Gastroesophageal sphincter (tissue), 3 donors: Measurements from ENCODE around the gene ALLC.

Experiments
- EP300 ChIP-seq: sonication (generic); formaldehyde crosslinking; IDR thresholded peaks from one replicate; pipeline ENCODE4 v1.6.1; 2017; ENCODE audit warnings: antibody characterized with exemption, mild to moderate bottlenecking
- POLR2AphosphoS5 ChIP-seq: sonication (generic); formaldehyde crosslinking; IDR thresholded peaks from one replicate; pipeline ENCODE4 v1.6.1; 2017; ENCODE audit warnings: antibody characterized with exemption
- TF ChIP-seq, protein P1 (sequence below), 4 experiments: fragments of 200-600 bp in 2 of 4; fragments of 450-650 bp in 2 of 4; sonication (generic) in 1 of 4; IDR thresholded peaks; one replicate each; pipeline ENCODE4 v1.5.1; 2017 to 2019; ENCODE audit warnings: antibody characterized with exemption in 4 of 4, mild to moderate bottlenecking in 2 of 4, moderate library complexity in 2 of 4

DNA sequence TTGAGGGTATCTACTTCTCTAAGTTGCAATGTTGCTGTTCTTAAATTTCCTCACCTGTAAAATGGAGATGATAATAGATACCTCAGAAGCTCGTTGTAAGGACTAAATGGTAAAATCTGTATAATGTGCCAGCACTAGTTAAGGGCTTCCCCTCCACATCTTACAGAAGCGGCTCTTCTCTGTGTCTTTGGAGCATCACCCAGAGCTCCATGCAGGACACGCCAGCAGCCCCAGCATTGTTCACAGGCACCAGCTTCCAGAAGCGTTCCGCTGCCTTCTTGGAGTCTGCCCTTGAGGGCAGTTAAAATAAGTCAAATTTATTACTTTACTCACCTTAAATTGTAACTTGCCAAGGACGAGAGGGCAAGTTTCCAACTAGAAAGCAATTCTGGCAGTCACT lies 51.2 kb downstream of the ALLC start:
- TF ChIP-seq, protein P1, sequence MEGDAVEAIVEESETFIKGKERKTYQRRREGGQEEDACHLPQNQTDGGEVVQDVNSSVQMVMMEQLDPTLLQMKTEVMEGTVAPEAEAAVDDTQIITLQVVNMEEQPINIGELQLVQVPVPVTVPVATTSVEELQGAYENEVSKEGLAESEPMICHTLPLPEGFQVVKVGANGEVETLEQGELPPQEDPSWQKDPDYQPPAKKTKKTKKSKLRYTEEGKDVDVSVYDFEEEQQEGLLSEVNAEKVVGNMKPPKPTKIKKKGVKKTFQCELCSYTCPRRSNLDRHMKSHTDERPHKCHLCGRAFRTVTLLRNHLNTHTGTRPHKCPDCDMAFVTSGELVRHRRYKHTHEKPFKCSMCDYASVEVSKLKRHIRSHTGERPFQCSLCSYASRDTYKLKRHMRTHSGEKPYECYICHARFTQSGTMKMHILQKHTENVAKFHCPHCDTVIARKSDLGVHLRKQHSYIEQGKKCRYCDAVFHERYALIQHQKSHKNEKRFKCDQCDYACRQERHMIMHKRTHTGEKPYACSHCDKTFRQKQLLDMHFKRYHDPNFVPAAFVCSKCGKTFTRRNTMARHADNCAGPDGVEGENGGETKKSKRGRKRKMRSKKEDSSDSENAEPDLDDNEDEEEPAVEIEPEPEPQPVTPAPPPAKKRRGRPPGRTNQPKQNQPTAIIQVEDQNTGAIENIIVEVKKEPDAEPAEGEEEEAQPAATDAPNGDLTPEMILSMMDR (IDR thresholded peaks at IDR 0.05), result no peak
- TF ChIP-seq EP300 (no peak), POLR2AphosphoS5 (no peak)
